MM.1S (cell line): Measurements from ENCODE around the gene DENND1A.

ENCODE experiments used
- CTCF ChIP-seq: fragments of 300-600 bp; sonication (generic); IDR thresholded peaks from 2 replicates; pipeline ENCODE4 v1.5.1; 2016; ENCODE audit warnings: antibody characterized with exemption, low read length, mixed read lengths
- EZH2phosphoT487 ChIP-seq: fragments of 300-600 bp; sonication (generic); IDR thresholded peaks from 2 replicates; pipeline ENCODE4 v1.6.1; 2018; ENCODE audit warnings: antibody characterized with exemption, low read length

GRCh38 chr9:123472862-123473614, 456.9 kb downstream of the DENND1A start:
- no peak for TF ChIP-seq CTCF
- TF ChIP-seq EZH2phosphoT487 = no peak
